Cardiac fibroblast (primary cell): Measurements from ENCODE around the gene NWD2.
A peak's percentile ranks its signal among the peaks of the same experiment; 100 is the strongest.

Experiments used
- DNase-seq, 2 donors: peaks; one replicate each; pipeline versions ENCODE4 v3.0.0 to v3.0.0-alpha.2; 2010; ENCODE audit warnings: low read depth in 2 of 2
- H3K4me3 ChIP-seq, 2 donors: replicated peaks in 1 of 2; 1 replicate in 1 of 2; 2 replicates in 1 of 2; pipeline ENCODE4 v1.5.1; 2011; ENCODE audit warnings: low read depth in 2 of 2, low read length in 2 of 2, mild to moderate bottlenecking in 2 of 2, moderate library complexity in 1 of 2
- TF ChIP-seq, protein P1 (sequence below): IDR thresholded peaks from one replicate; pipeline ENCODE4 v1.5.1; 2011; ENCODE audit warnings: low read depth, mild to moderate bottlenecking, low read length, inconsistent platforms

The NWD2 gene

DNA sequence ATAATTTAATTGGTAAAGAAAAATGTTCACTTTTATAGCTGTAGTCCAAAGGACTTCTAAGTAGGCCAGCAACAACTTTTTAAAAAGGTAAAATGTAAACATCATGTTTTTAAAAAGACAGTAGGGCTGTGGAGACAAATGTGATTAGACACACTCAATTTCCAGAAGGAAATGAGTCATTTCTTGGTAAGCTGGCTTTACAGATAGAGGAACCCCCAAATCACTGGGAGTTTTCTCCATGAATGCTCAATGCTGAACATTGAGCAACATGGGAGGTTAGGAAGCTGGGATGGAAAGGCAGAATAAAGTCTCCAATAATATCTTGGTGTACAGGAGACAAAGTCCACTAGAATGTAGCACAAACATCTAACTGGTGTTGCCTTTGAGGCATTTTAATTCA lies 121.3 kb downstream of the NWD2 start:
- no peak overlapping the region for H3K4me3 ChIP-seq
- no peak for DNase-seq
- TF ChIP-seq, protein P1, sequence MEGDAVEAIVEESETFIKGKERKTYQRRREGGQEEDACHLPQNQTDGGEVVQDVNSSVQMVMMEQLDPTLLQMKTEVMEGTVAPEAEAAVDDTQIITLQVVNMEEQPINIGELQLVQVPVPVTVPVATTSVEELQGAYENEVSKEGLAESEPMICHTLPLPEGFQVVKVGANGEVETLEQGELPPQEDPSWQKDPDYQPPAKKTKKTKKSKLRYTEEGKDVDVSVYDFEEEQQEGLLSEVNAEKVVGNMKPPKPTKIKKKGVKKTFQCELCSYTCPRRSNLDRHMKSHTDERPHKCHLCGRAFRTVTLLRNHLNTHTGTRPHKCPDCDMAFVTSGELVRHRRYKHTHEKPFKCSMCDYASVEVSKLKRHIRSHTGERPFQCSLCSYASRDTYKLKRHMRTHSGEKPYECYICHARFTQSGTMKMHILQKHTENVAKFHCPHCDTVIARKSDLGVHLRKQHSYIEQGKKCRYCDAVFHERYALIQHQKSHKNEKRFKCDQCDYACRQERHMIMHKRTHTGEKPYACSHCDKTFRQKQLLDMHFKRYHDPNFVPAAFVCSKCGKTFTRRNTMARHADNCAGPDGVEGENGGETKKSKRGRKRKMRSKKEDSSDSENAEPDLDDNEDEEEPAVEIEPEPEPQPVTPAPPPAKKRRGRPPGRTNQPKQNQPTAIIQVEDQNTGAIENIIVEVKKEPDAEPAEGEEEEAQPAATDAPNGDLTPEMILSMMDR = no peak

DNA sequence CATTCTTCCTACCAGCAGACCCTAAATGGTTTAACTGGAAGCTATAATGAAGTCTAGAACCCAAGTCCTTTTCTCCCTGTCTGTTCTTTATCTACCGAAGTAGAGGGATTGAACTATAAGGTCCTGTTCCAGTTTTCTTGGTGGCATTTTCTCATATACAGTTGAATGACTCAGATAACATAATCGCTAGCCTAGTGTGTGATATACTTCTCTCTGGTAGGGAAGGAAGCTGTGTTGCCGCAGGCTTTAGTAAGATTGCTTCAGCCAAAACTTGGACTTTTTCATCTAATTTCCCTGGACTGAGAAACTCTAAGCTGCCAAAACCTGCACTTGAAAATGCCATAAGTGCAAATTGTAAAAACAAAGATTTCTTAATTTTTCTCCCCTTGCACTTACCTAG lies 123.4 kb downstream of the NWD2 start:
- TF ChIP-seq, protein P1 = no peak
- no peak overlapping the region for H3K4me3 ChIP-seq

DNA sequence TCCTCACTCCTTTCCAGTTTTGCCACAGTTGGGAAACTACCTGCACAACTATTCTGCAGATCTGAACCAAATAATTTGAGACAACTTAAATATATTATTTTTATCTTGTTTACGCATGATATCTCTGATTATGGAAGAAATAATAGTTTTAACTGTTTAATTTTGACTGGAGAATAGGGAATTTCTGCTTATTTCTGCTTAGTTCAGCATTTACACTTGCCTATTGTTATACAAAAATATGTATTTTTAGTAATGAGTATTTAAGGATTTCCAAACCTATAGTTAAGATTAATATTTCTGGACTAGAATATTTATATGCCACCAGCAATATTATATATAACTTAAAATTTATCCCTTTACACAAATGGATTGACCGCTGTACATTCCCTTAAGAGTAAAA lies 125.5 kb downstream of the NWD2 start:
- TF ChIP-seq, protein P1 = no peak
- no peak overlapping the region for H3K4me3 ChIP-seq
- DNase-seq = no peak

More for the DNA sequence above, 123.4 kb downstream of the NWD2 start:
- no peak for DNase-seq

DNA sequence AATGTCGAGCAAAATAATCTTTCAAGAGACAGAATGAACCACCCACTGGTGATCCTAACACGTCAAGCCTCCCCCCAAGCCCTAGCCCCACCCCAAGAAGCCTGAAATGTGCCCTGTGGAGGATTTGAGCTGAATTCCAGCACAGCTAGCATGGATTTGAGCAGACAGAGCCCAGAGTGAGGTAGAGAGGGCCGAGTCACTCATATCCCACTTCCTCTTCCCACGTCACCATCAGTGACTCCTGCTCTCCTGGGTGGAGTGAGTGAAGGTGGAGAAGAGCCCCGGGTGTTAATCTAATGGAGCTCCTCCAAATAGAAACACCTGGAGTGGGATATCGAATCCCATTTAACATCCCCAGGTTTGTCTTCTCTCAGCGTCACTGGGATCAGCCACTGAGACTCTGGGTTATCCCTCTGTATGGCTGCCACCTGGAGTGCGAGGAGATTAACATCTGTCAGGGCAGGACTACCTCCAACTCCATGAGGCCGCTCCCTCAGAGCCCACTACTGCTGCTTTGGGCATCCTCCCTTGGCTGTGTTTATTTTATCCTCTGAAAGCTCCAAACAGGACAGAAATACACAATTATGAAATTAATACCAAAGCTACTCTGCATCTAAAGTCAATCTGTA lies 136.6 kb downstream of the NWD2 start:
- TF ChIP-seq, protein P1 = no peak
- no peak overlapping the region for H3K4me3 ChIP-seq
- no peak for DNase-seq

DNA sequence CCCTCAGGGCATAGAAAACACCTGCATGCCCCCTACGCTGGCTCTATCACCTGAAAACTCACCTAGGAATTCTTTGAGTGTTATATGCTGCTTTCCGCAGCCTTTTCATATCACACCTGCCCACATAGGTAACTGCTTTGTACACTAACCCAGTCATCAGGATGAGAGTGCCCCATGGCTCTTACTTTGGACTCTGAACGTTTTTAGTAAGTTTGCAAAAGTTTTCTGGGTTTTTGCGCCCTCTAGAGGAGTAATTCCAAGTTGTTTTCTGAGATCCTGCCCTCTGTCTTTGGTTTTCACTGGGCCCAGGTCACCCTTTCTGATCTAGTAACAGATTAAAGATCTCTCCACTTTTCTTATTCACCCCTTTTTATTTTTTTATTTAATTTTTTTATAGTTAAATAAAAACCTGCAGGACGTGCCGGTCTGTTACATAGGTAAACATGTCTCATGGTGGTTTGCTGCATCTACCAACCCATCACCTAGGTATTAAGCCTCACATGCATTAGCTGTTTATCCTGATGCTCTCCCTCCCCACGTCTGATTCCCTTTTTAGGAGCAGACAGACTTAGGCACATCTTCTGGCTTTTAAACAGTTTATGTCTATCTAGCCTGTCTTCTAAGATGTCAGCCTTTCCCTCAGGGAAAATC lies 139.2 kb downstream of the NWD2 start:
- TF ChIP-seq, protein P1 = peak; percentile 57
- DNase-seq = peak; percentile 40 to 54

DNA sequence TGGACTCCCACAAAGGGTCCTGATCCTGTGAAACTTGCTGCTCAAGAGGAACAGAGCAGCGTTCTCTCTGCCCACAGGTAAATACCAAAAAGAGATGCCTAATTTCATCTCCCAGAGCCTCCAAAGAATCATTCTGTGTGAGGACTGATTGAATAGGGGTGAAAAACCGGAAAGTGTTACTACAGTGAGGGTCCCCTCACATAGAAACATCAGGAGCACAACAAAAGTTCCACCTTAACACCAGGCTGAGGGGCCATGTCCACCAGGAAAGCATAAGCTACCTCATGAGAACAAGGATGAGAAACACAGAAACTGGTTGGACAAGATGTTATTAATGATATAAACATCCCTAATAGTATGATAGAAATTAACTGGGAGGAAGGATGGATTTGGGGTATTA lies 140.9 kb downstream of the NWD2 start:
- DNase-seq = no peak
- no peak overlapping the region for H3K4me3 ChIP-seq
- TF ChIP-seq, protein P1 = no peak

More for the DNA sequence above, 139.2 kb downstream of the NWD2 start:
- H3K4me3 ChIP-seq = no peak overlapping the region
